HFF-Myc (cell line): ENCODE results near the gene FOXP1.

Source experiments
- DNase-seq: peaks from one replicate; pipeline ENCODE4 v3.0.0-alpha.2; 2011; ENCODE audit warnings: low read depth; ENCODE audit errors: extremely low read depth
- H3K4me3 ChIP-seq: replicated peaks from 2 replicates; pipeline ENCODE4 v1.5.1; 2011; ENCODE audit warnings: low read depth, mild to moderate bottlenecking, control low read depth, low read length
- CTCF ChIP-seq: IDR thresholded peaks from 2 replicates; pipeline ENCODE4 v1.5.1; 2012; ENCODE audit warnings: mild to moderate bottlenecking, low read depth, low read length, control low read depth; ENCODE audit errors: missing control alignments

Gene FOXP1

GRCh38 chr3:71125738-71126137 lies 457.8 kb downstream of the FOXP1 start:
- DNase-seq, result no peak
- H3K4me3 ChIP-seq, result no peak overlapping the region
- TF ChIP-seq CTCF, result no peak

GRCh38 chr3:71124048-71124447 lies 459.5 kb downstream of the FOXP1 start:
- H3K4me3 ChIP-seq, result no peak overlapping the region
- no peak for TF ChIP-seq CTCF
- no peak for DNase-seq

- TF ChIP-seq CTCF, result no peak
- no peak for DNase-seq
- H3K4me3 ChIP-seq, result no peak overlapping the region
These were observed 460.9 kb downstream of the FOXP1 start for GRCh38 chr3:71122641-71123040.

- no peak for DNase-seq
- no peak overlapping the region for H3K4me3 ChIP-seq
- no peak for TF ChIP-seq CTCF
These were observed 461.9 kb downstream of the FOXP1 start for GRCh38 chr3:71121429-71122167.

GRCh38 chr3:71120012-71120411 lies 463.5 kb downstream of the FOXP1 start:
- no peak for TF ChIP-seq CTCF
- H3K4me3 ChIP-seq, result no peak overlapping the region
- DNase-seq, result no peak

GRCh38 chr3:71119171-71119570 lies 464.4 kb downstream of the FOXP1 start:
- no peak overlapping the region for H3K4me3 ChIP-seq
- no peak for DNase-seq
- TF ChIP-seq CTCF, result no peak

- TF ChIP-seq CTCF, result no peak
- DNase-seq, result no peak
- no peak overlapping the region for H3K4me3 ChIP-seq
These were observed 465.1 kb downstream of the FOXP1 start for GRCh38 chr3:71118436-71118835.
